K562 (cell line): ENCODE measurements around the gene CYP2C8. TPM values are rescaled to one million over a fixed set of nuclear protein-coding genes. Genes with fewer than 3 reads are reported as not detected.

ENCODE experiments used
- CCAR2 ChIP-seq: fragments of 200-400 bp; formaldehyde crosslinking; IDR thresholded peaks from 2 replicates; pipeline ENCODE4 v1.6.1; 2017; ENCODE audit warnings: mild to moderate bottlenecking, low read depth, low read length
- CEBPG ChIP-seq, 3 experiments: fragments of 200-800 bp in 1 of 3; sonication (Bioruptor generic) in 1 of 3; sonication (generic) in 1 of 3; formaldehyde crosslinking in 1 of 3; IDR thresholded peaks in 2 of 3; conservative IDR thresholded peaks in 1 of 3; 2 replicates each; pipeline versions ENCODE4 v1.6.1 to v1.8.0; 2016 to 2022; ENCODE audit warnings: missing compliant biosample characterization in 2 of 3, missing genetic modification characterization in 2 of 3, mild to moderate bottlenecking in 1 of 3, missing genetic modification reagents in 1 of 3
- JUND ChIP-seq, 2 experiments: IDR thresholded peaks; 2 replicates in 1 of 2; 3 replicates in 1 of 2; pipeline ENCODE4 v1.6.1; 2011; ENCODE audit warnings: borderline replicate concordance in 2 of 2, low read depth in 2 of 2, low read length in 2 of 2, improper control_type of control experiment in 1 of 2, missing biosample characterization in 1 of 2, missing genetic modification characterization in 1 of 2, missing genetic modification reagents in 1 of 2
- KDM4B ChIP-seq, 2 experiments: fragments of 450-650 bp in 1 of 2; sonication (generic) in 1 of 2; IDR thresholded peaks; 2 replicates each; pipeline ENCODE4 v1.6.1; 2016 to 2017; ENCODE audit warnings: borderline replicate concordance in 2 of 2, antibody characterized with exemption in 1 of 2, low read depth in 1 of 2, mild to moderate bottlenecking in 1 of 2
- MGA ChIP-seq: fragments of 450-650 bp; IDR thresholded peaks from 2 replicates; pipeline ENCODE4 v1.6.1; 2016; ENCODE audit warnings: mild to moderate bottlenecking, moderate library complexity
- PKNOX1 ChIP-seq: fragments of 450-650 bp; IDR thresholded peaks from 2 replicates; pipeline ENCODE4 v1.6.1; 2016
- RAD51 ChIP-seq: fragments of 450-650 bp; IDR thresholded peaks from 2 replicates; pipeline ENCODE4 v1.7.1; 2016; ENCODE audit warnings: low read depth, mild to moderate bottlenecking, borderline replicate concordance
- SIRT6 ChIP-seq: IDR thresholded peaks from one replicate; pipeline ENCODE4 v1.6.1; 2012; ENCODE audit warnings: low read depth, mild to moderate bottlenecking, control low read depth, inconsistent platforms, low read length, moderate library complexity
- SNRNP70 ChIP-seq: fragments of 200-400 bp; formaldehyde crosslinking; optimal IDR thresholded peaks from 2 replicates; pipeline ENCODE3; 2017; ENCODE audit warnings: low read depth, low read length
- ZFP36 ChIP-seq: fragments of 150-350 bp; IDR thresholded peaks from 2 replicates; pipeline ENCODE4 v1.6.1; 2018; ENCODE audit warnings: low read length, low read depth; ENCODE audit not compliant: partially characterized antibody
- ZNF384 ChIP-seq: IDR thresholded peaks from 2 replicates; pipeline ENCODE4 v1.6.1; 2012; ENCODE audit warnings: low read depth, low read length, improper control_type of control experiment
- polyA plus RNA-seq, 8 experiments: library from polyadenylated mRNA; depleted of rRNA in 4 of 8; stranded (reverse) in 5 of 8; unstranded in 3 of 8; fragments of >200 nt; fragmentation: Nextera tagmentation in 2 of 8; fragmentation: Illumina TruSeq in 1 of 8; extraction: Ambion mirVana in 2 of 8; extraction: Trizol in 1 of 8; gene quantifications; 2 replicates each; pipeline versions ENCODE4 v1.2.1 to v1.2.3, GENCODE V29; 2011 to 2014; ENCODE audit warnings: inconsistent platforms in 1 of 8, missing spikeins in 1 of 8
- total RNA-seq, 7 experiments: library from RNA; depleted of rRNA in 6 of 7; stranded (reverse); fragments of >200 nt in 6 of 7; fragmentation: Illumina TruSeq in 2 of 7; extraction: Trizol in 2 of 7; gene quantifications; 2 replicates each; pipeline versions ENCODE4 v1.2.1 to v1.2.3, GENCODE V29; 2011 to 2021; ENCODE audit warnings: low replicate concordance in 1 of 7

Gene CYP2C8
- total and polyA plus RNA-seq, 9 of the 15 experiments (the other 6 are each of a cell fraction or from before 2014, with no cell fraction given), result 0.06 to 0.16 (median 0.10) TPM; not detected in 5

- TF ChIP-seq MGA, result no peak
- peak; percentile 16; the same call in 1 of the 2 replicates for TF ChIP-seq PKNOX1
- TF ChIP-seq ZNF384, result no peak
- no peak for TF ChIP-seq ZFP36
- TF ChIP-seq CEBPG (CRISPR knock-in tag; IDR thresholded peaks at IDR 0.05), result no peak
- TF ChIP-seq CEBPG (tag; conservative IDR thresholded peaks at IDR 0.05 in 1 of 2, IDR thresholded peaks at IDR 0.05 in 1 of 2), result peak in 1 of 2 experiments; percentile 86; a peak in 2 of 4 replicates
- no peak for TF ChIP-seq SNRNP70
- TF ChIP-seq RAD51, result no peak
- no peak for TF ChIP-seq SIRT6
- TF ChIP-seq CCAR2, result no peak
- peak; percentile 42; the same call in 1 of the 2 replicates for TF ChIP-seq JUND (IDR thresholded peaks at IDR 0.05; ENCODE audit: borderline replicate concordance, low read depth, low read length)
- TF ChIP-seq JUND (tag; IDR thresholded peaks at IDR 0.05; ENCODE audit: borderline replicate concordance, low read depth, low read length), result no peak; the same call in 2 of the 3 replicates
- TF ChIP-seq KDM4B (IDR thresholded peaks at IDR 0.05; ENCODE audit: borderline replicate concordance in 2 of 2, low read depth in 1 of 2), result no peak
Measured at GRCh38 chr10:95035332-95036295, 33.7 kb downstream of the CYP2C8 start (continued).
